MM.1S (cell line): ENCODE measurements around the gene CIAO2B.

Experiments
- DNase-seq: peaks from one replicate; pipeline ENCODE4 v3.0.0-alpha.2; 2015
- H2AFZ ChIP-seq: fragments of 300-600 bp; sonication (generic); 2 replicates; pipeline ENCODE4 v1.6.0; 2016; ENCODE audit warnings: antibody characterized with exemption, low read length
- H3F3A ChIP-seq: fragments of 300-600 bp; sonication (generic); 2 replicates; pipeline ENCODE4 v1.6.1; 2016; ENCODE audit warnings: mild to moderate bottlenecking, antibody characterized with exemption, low read length, moderate library complexity, mixed read lengths; ENCODE audit not compliant: insufficient read depth
- H3K27ac ChIP-seq: fragments of 300-600 bp; sonication (generic); 2 replicates; pipeline ENCODE4 v1.5.1; 2016; ENCODE audit warnings: mild to moderate bottlenecking, low read length
- H3K27me3 ChIP-seq: fragments of 300-600 bp; sonication (generic); replicated peaks from 2 replicates; pipeline ENCODE4 v1.6.0; 2016; ENCODE audit warnings: low read length; ENCODE audit not compliant: insufficient read depth
- H3K36me3 ChIP-seq: fragments of 300-600 bp; sonication (generic); replicated peaks from 2 replicates; pipeline ENCODE4 v1.6.1; 2016; ENCODE audit warnings: mild to moderate bottlenecking, low read length, mixed read lengths; ENCODE audit not compliant: insufficient read depth
- H3K4me1 ChIP-seq: fragments of 300-600 bp; sonication (generic); 2 replicates; pipeline ENCODE4 v1.6.1; 2016; ENCODE audit warnings: low read length, mixed read lengths
- H3K4me2 ChIP-seq: fragments of 300-600 bp; sonication (generic); 2 replicates; pipeline ENCODE4 v1.6.0; 2016; ENCODE audit warnings: low read depth, low read length
- H3K4me3 ChIP-seq: fragments of 300-600 bp; sonication (generic); 2 replicates; pipeline ENCODE4 v1.5.1; 2016; ENCODE audit warnings: low read length, mixed read lengths
- H3K79me2 ChIP-seq: fragments of 300-600 bp; sonication (generic); 2 replicates; pipeline ENCODE4 v1.6.1; 2016; ENCODE audit warnings: mixed run types, low read length, mixed read lengths
- H3K9ac ChIP-seq: fragments of 300-600 bp; sonication (generic); 2 replicates; pipeline ENCODE4 v1.6.1; 2016; ENCODE audit warnings: low read length, mixed read lengths
- H3K9me2 ChIP-seq: fragments of 300-600 bp; sonication (generic); replicated peaks from 2 replicates; pipeline ENCODE4 v1.6.1; 2016; ENCODE audit warnings: mild to moderate bottlenecking, low read length, mixed read lengths; ENCODE audit not compliant: insufficient read depth
- H3K9me3 ChIP-seq: fragments of 300-600 bp; sonication (generic); replicated peaks from 2 replicates; pipeline ENCODE4 v1.6.1; 2016; ENCODE audit warnings: mild to moderate bottlenecking, low read length, mixed read lengths; ENCODE audit not compliant: insufficient read depth
- H4K20me1 ChIP-seq: fragments of 300-600 bp; sonication (generic); 2 replicates; pipeline ENCODE4 v1.6.1; 2016; ENCODE audit warnings: mild to moderate bottlenecking, low read length, moderate library complexity, mixed read lengths; ENCODE audit not compliant: insufficient read depth
- EZH2 ChIP-seq: fragments of 300-600 bp; sonication (generic); optimal IDR thresholded peaks from 2 replicates; pipeline ENCODE3; 2017; ENCODE audit warnings: low read depth, mild to moderate bottlenecking, antibody characterized with exemption, low read length, mixed read lengths
- EZH2phosphoT487 ChIP-seq: fragments of 300-600 bp; sonication (generic); IDR thresholded peaks from 2 replicates; pipeline ENCODE4 v1.6.1; 2018; ENCODE audit warnings: antibody characterized with exemption, low read length
- TF ChIP-seq, protein P1 (sequence below): fragments of 300-600 bp; sonication (generic); IDR thresholded peaks from 2 replicates; pipeline ENCODE4 v1.5.1; 2016; ENCODE audit warnings: antibody characterized with exemption, low read length, mixed read lengths

Gene CIAO2B

GRCh38 chr16:66910175-66910940 is 23.8 kb downstream of the CIAO2B start:
- Histone ChIP-seq H3K27ac (no peak overlapping the region), H3K9me2 (no peaks in the 10 kb centered on the region), H2AFZ (no peak overlapping the region), H3K4me3 (no peak overlapping the region), H4K20me1 (no peaks in the 10 kb centered on the region), H3K4me2 (no peak overlapping the region), H3K27me3 (peaks cover 13% of the 10 kb centered on the region), H3F3A (no peaks in the 10 kb centered on the region), H3K36me3 (no peaks in the 10 kb centered on the region), H3K79me2 (no peaks in the 10 kb centered on the region), H3K9me3 (no peaks in the 10 kb centered on the region), H3K9ac (no peak overlapping the region), H3K4me1 (peaks cover 9% of the 10 kb centered on the region)
- no peak for TF ChIP-seq EZH2phosphoT487
- DNase-seq, result no peak

DNA sequence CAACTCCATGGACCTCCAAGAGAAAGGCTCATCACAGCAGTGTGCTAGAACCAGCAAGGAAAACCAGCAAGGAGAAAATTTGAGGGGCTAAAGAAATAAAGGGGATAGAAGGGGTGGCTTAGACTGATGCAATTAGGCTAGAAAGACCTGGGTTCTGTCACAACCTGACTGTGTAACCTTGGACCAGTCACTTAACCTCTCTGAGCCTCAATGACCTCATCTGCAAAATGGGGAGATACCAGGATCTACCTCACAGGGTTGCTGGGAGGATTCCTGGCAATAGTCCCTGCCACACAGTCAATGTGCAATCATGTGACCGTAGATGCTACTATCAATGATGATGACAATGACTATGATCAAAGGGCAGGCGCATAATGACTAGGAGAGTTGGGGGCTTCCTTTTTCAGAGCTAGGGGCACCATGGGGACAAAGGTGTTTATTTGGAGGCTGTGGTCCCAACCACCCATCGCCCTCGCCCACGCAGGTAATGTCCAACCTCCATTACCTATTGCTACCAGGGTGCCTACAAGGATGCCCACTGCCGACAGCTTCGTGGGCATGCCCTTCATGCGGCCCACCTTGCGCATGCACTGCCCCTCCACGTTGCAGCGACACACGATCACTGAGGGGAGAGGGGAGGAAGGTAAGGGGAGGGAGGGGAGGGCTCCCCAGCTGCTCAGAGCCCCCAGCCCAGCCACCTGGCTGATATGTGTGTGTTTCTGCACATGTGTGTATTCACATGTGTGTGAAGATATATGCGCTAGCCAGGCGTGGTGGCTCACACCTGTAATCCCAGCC is 25.2 kb downstream of the CIAO2B start:
- TF ChIP-seq, protein P1, sequence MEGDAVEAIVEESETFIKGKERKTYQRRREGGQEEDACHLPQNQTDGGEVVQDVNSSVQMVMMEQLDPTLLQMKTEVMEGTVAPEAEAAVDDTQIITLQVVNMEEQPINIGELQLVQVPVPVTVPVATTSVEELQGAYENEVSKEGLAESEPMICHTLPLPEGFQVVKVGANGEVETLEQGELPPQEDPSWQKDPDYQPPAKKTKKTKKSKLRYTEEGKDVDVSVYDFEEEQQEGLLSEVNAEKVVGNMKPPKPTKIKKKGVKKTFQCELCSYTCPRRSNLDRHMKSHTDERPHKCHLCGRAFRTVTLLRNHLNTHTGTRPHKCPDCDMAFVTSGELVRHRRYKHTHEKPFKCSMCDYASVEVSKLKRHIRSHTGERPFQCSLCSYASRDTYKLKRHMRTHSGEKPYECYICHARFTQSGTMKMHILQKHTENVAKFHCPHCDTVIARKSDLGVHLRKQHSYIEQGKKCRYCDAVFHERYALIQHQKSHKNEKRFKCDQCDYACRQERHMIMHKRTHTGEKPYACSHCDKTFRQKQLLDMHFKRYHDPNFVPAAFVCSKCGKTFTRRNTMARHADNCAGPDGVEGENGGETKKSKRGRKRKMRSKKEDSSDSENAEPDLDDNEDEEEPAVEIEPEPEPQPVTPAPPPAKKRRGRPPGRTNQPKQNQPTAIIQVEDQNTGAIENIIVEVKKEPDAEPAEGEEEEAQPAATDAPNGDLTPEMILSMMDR, result no peak
- no peak for TF ChIP-seq EZH2phosphoT487
- TF ChIP-seq EZH2, result no peak
- no peak overlapping the region for H2AFZ ChIP-seq
- no peak overlapping the region for H3K27ac ChIP-seq
- H3K79me2 ChIP-seq, result no peaks in the 10 kb centered on the region
- no peaks in the 10 kb centered on the region for H3F3A ChIP-seq
- no peak for DNase-seq
- H4K20me1 ChIP-seq, result no peaks in the 10 kb centered on the region
- no peak overlapping the region for H3K4me2 ChIP-seq
- H3K9me2 ChIP-seq, result no peaks in the 10 kb centered on the region
- H3K36me3 ChIP-seq, result no peaks in the 10 kb centered on the region
- H3K9ac ChIP-seq, result no peak overlapping the region
- 0 out of 2 replicates have a peak, but pooled peaks cover 2% of the 10 kb centered on the region for H3K27me3 ChIP-seq
- no peaks in the 10 kb centered on the region for H3K9me3 ChIP-seq
- H3K4me1 ChIP-seq, result peaks cover 11% of the 10 kb centered on the region
- H3K4me3 ChIP-seq, result no peak overlapping the region

DNA sequence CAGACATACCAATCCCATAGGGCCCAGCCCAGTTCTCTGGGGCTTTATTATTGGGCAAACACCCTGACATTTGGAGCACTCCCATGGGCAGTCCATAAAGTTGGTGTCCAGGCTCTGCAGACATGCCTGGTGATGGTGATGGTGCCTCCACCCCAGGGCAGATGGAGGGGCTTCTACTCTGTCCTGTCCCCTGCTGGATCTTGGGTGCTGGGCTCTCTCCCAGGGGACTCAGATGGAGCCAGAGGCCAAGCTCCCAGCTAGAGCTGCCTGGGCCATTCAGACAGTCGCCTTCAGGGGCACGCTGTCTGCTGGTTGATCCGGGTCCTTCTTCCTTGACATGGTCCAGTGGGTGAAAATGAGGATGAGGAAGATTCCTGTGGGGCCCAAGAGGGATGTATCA is 26.1 kb downstream of the CIAO2B start:
- Histone ChIP-seq H3K79me2 (no peaks in the 10 kb centered on the region), H4K20me1 (no peaks in the 10 kb centered on the region), H3K4me1 (peaks cover 11% of the 10 kb centered on the region), H3F3A (no peaks in the 10 kb centered on the region), H3K27ac (no peak overlapping the region), H2AFZ (no peak overlapping the region), H3K36me3 (no peaks in the 10 kb centered on the region), H3K4me2 (no peak overlapping the region), H3K9me3 (no peaks in the 10 kb centered on the region), H3K4me3 (no peak overlapping the region), H3K27me3 (0 out of 2 replicates have a peak, but pooled peaks cover 2% of the 10 kb centered on the region), H3K9me2 (no peaks in the 10 kb centered on the region), H3K9ac (no peak overlapping the region)
- no peak for TF ChIP-seq EZH2phosphoT487
- TF ChIP-seq, protein P1, result no peak
- no peak for TF ChIP-seq EZH2
- no peak for DNase-seq
